Airway epithelial cell (primary cell): ENCODE results near the gene CUL2. TPM values are rescaled to one million over a fixed set of nuclear protein-coding genes. Genes with fewer than 3 reads are reported as not detected.

Source experiments
- total RNA-seq: library from RNA; depleted of rRNA; stranded (reverse); fragments of >200 nt; gene quantifications from 2 replicates; pipeline ENCODE4 v1.2.3, GENCODE V29; 2015

Gene CUL2
- total RNA-seq: 13.5 and 17.7 TPM in 2 replicates

GRCh38 chr10:35090162-35090954 is at the start of gene CUL2:
Gene CUL2 (minus strand): TSS chr10:35090341. CDS start chr10:35071317, 19,024 bp downstream.

GRCh38 chr10:35126530-35127288 is 36.6 kb upstream of the CUL2 start, which contains the start of gene CREM:
Gene CREM (plus strand): TSS chr10:35126846. CDS start chr10:35137836, 10,990 bp downstream.

Other genes with a start within 250 kb of the CUL2 start
- 16.9 and 21.7 TPM in 2 replicates for gene CREM, start 36.5 kb upstream of the CUL2 start, total RNA-seq
- gene CCNY, start 246.2 kb upstream of the CUL2 start, total RNA-seq: 17.3 and 27.2 TPM in 2 replicates